Endothelial cell of umbilical vein (primary cell): ENCODE measurements around the gene IRF8. TPM values are rescaled to one million over a fixed set of nuclear protein-coding genes. Genes with fewer than 3 reads are reported as not detected.

Experiments
- BruUV-seq: library from RNA; stranded (reverse); fragments of 400-500 nt; replicated peaks from 2 replicates; lab custom pipeline; 2021; lab: Mats Ljungman, UMichigan
- CTCF ChIA-PET: fragments of 300-600, 350-600 bp; sonication (Branson Sonifier 250); formaldehyde crosslinking; loops from one replicate; lab custom pipeline; 2021; ENCODE audit warnings: antibody characterized with exemption, inconsistent platforms; lab: Charles Lee
- POLR2A ChIA-PET: fragments of 300-600, 350-600 bp; sonication (Branson Sonifier 250); formaldehyde crosslinking; loops from one replicate; lab custom pipeline; 2021; ENCODE audit warnings: antibody characterized with exemption, inconsistent platforms; lab: Charles Lee
- DNase-seq: peaks from one replicate; pipeline ENCODE4 v3.0.0-alpha.2; 2011; ENCODE audit warnings: low read depth, low spot score
- FAIRE-seq: peaks from 2 replicates; lab custom pipeline; 2011; peaks lifted over from hg19 to GRCh38; lab: Jason Lieb, UNC
- H2AFZ ChIP-seq: 2 replicates; pipeline ENCODE4 v1.6.0; 2012; ENCODE audit warnings: low read depth, low read length, control low read depth, inconsistent platforms
- H3K27ac ChIP-seq: 2 replicates; pipeline ENCODE4 v1.5.1; 2011; ENCODE audit warnings: low read depth, mild to moderate bottlenecking, control low read depth, low read length, moderate library complexity; ENCODE audit not compliant: insufficient read depth
- H3K27me3 ChIP-seq, 2 experiments: 2 replicates each; pipeline versions ENCODE4 v1.6.0 to v1.6.1; 2011; ENCODE audit warnings: low read length in 2 of 2, mixed read lengths in 1 of 2; ENCODE audit not compliant: control insufficient read depth in 2 of 2, insufficient read depth in 2 of 2
- H3K36me3 ChIP-seq, 2 experiments: 2 replicates in 1 of 2; 3 replicates in 1 of 2; pipeline ENCODE4 v1.5.1; 2011; ENCODE audit warnings: low read length in 2 of 2, mild to moderate bottlenecking in 1 of 2, moderate library complexity in 1 of 2; ENCODE audit not compliant: control insufficient read depth in 2 of 2, insufficient read depth in 2 of 2; ENCODE audit errors: extremely low read depth in 1 of 2
- H3K4me1 ChIP-seq: 3 replicates; pipeline ENCODE4 v1.5.1; 2011; ENCODE audit warnings: mild to moderate bottlenecking, low read length; ENCODE audit not compliant: control insufficient read depth, insufficient read depth; ENCODE audit errors: extremely low read depth
- H3K4me2 ChIP-seq: 2 replicates; pipeline ENCODE4 v1.6.1; 2011; ENCODE audit warnings: low read length, control low read depth, mixed read lengths; ENCODE audit not compliant: insufficient read depth
- H3K4me3 ChIP-seq, 3 experiments: fragments of 200-600 bp in 1 of 3; sonication (generic), shearing (Covaris generic) in 1 of 3; replicated peaks in 1 of 3; 2 replicates each; pipeline ENCODE4 v1.5.1; 2011 to 2016; ENCODE audit warnings: control low read depth in 3 of 3, low read length in 3 of 3, mild to moderate bottlenecking in 2 of 3, inconsistent platforms in 1 of 3, low read depth in 1 of 3, moderate library complexity in 1 of 3; ENCODE audit not compliant: insufficient read depth in 1 of 3
- H3K79me2 ChIP-seq: 2 replicates; pipeline ENCODE4 v1.6.0; 2012; ENCODE audit warnings: low read length, inconsistent platforms; ENCODE audit not compliant: control insufficient read depth, insufficient read depth
- H3K9ac ChIP-seq: replicated peaks from 2 replicates; pipeline ENCODE3; 2011; ENCODE audit warnings: low read length, control low read depth; ENCODE audit not compliant: insufficient read depth; ENCODE audit errors: extremely low read depth
- H3K9me1 ChIP-seq: replicated peaks from 3 replicates; pipeline ENCODE4 v1.6.0; 2011; ENCODE audit warnings: mild to moderate bottlenecking, low read length; ENCODE audit not compliant: control insufficient read depth, insufficient read depth; ENCODE audit errors: extremely low read depth
- H3K9me3 ChIP-seq: replicated peaks from 2 replicates; pipeline ENCODE4 v1.5.1; 2012; ENCODE audit warnings: low read length, inconsistent platforms; ENCODE audit not compliant: control insufficient read depth, insufficient read depth
- H4K20me1 ChIP-seq: replicated peaks from 2 replicates; pipeline ENCODE3; 2011; ENCODE audit warnings: mild to moderate bottlenecking, low read length; ENCODE audit not compliant: control insufficient read depth, insufficient read depth; ENCODE audit errors: extremely low read depth
- CTCF ChIP-seq, 2 donors: IDR thresholded peaks; 1 replicate in 1 of 2; 2 replicates in 1 of 2; pipeline ENCODE4 v1.5.1; 2011; ENCODE audit warnings: low read length in 2 of 2, mild to moderate bottlenecking in 2 of 2, moderate library complexity in 2 of 2, control low read depth in 1 of 2, inconsistent platforms in 1 of 2, low read depth in 1 of 2; ENCODE audit not compliant: insufficient read depth in 1 of 2; ENCODE audit errors: extremely low read depth in 1 of 2
- EZH2 ChIP-seq: IDR thresholded peaks from 2 replicates; pipeline ENCODE4 v1.6.1; 2012; ENCODE audit warnings: borderline replicate concordance, low read depth, mild to moderate bottlenecking, moderate library complexity, low read length, inconsistent platforms; ENCODE audit not compliant: severe bottlenecking
- FOS ChIP-seq: IDR thresholded peaks from 2 replicates; pipeline ENCODE4 v1.6.1; 2011; ENCODE audit warnings: mild to moderate bottlenecking, low read length, moderate library complexity, borderline replicate concordance; ENCODE audit not compliant: insufficient read depth
- GATA2 ChIP-seq: IDR thresholded peaks from 2 replicates; pipeline ENCODE4 v1.7.0; 2011; ENCODE audit warnings: low read depth, mild to moderate bottlenecking, moderate library complexity, mixed read lengths, low read length; ENCODE audit not compliant: insufficient read length, insufficient read depth
- JUN ChIP-seq: IDR thresholded peaks from 2 replicates; pipeline ENCODE4 v1.6.1; 2011; ENCODE audit warnings: borderline replicate concordance, low read depth; ENCODE audit not compliant: insufficient read length, insufficient read depth
- MAX ChIP-seq: IDR thresholded peaks from 2 replicates; pipeline ENCODE4 v1.6.1; 2011; ENCODE audit not compliant: insufficient read depth, insufficient read length
- MYC ChIP-seq: IDR thresholded peaks from one replicate; pipeline ENCODE4 v1.6.1; 2011; ENCODE audit warnings: mild to moderate bottlenecking, low read depth, low read length
- POLR2A ChIP-seq: IDR thresholded peaks from 2 replicates; pipeline ENCODE4 v1.6.1; 2012; ENCODE audit warnings: low read depth, mild to moderate bottlenecking, control low read depth, low read length
- POLR2AphosphoS5 ChIP-seq: IDR thresholded peaks from 2 replicates; pipeline ENCODE4 v1.6.1; 2012; ENCODE audit warnings: low read depth, mild to moderate bottlenecking, control low read depth, low read length, moderate library complexity; ENCODE audit not compliant: insufficient read depth
- dilution Hi-C: fragments of 300-500 bp; cut with MboI; formaldehyde crosslinking; loops from one replicate; pipeline ENCODE4 v1.15.0; 2019; ENCODE audit warnings: low sequenced_read_pairs; ENCODE audit not compliant: extremely low pct_ligation_motif_present
- intact Hi-C: fragments of 100-400 bp; cut with micrococcal nuclease; formaldehyde crosslinking; loops from one replicate; pipeline ENCODE4 v1.10.0; 2022
- polyA plus RNA-seq, 4 experiments: library from polyadenylated mRNA; depleted of rRNA in 3 of 4; stranded (reverse) in 3 of 4; unstranded in 1 of 4; fragments of >200 nt; gene quantifications; 2 replicates each; pipeline versions ENCODE4 v1.2.1 to v1.2.3, GENCODE V29; 2011 to 2012; ENCODE audit warnings: missing spikeins in 1 of 4
- total RNA-seq: library from RNA; stranded (reverse); gene quantifications from 2 replicates; pipeline ENCODE4 v1.2.3, GENCODE V29; 2021

IRF8 gene
- total and polyA plus RNA-seq, 2 donors (not counting 3 experiments of a cell fraction or from before 2014, with no cell fraction given) = not detected

- Histone ChIP-seq H3K36me3 (no peaks in the 10 kb centered on the region), H2AFZ (no peak overlapping the region), H3K4me2 (no peak overlapping the region), H3K4me3 (no peak overlapping the region), H3K27ac (no peak overlapping the region), H3K9me1 (no peaks in the 10 kb centered on the region), H3K79me2 (no peaks in the 10 kb centered on the region), H3K9me3 (no peaks in the 10 kb centered on the region), H3K27me3 (no peaks in the 10 kb centered on the region), H4K20me1 (no peaks in the 10 kb centered on the region), H3K9ac (no peak overlapping the region), H3K4me1 (no peaks in the 10 kb centered on the region)
- no TSS peak for BruUV-seq
- intact Hi-C loops (no loop called here), dilution Hi-C loops (no loop called here)
- POLR2A ChIA-PET = no interaction called here
- DNase-seq (no peak), FAIRE-seq (no peak)
- no peak for TF ChIP-seq POLR2A
- CTCF ChIA-PET = interaction anchor here (1.0 to 1.8 kb wide), 2 partner anchors 17 to 98 kb away, joined by 3 to 6 read pairs; no protein-coding TSS in a partner anchor
Observed at GRCh38 chr16:85919271-85920267, 20.6 kb downstream of the IRF8 start.

- H3K4me1 ChIP-seq = no peaks in the 10 kb centered on the region
- no peaks in the 10 kb centered on the region for H3K79me2 ChIP-seq
- FAIRE-seq (no peak), DNase-seq (no peak)
- H3K4me3 ChIP-seq = no peak overlapping the region
- intact Hi-C loops = no loop called here
- dilution Hi-C loops = no loop called here
- BruUV-seq = no TSS peak
- no peak overlapping the region for H3K27ac ChIP-seq
- H3K36me3 ChIP-seq = no peaks in the 10 kb centered on the region
- TF ChIP-seq EZH2 (no peak), JUN (no peak), MAX (no peak), CTCF (IDR thresholded peaks at IDR 0.05; ENCODE audit: extremely low read depth in 1 of 2, insufficient read depth in 1 of 2, low read depth in 1 of 2, low read length in 2 of 2) (no peak), POLR2A (no peak), MYC (no peak), GATA2 (no peak), FOS (no peak), POLR2AphosphoS5 (no peak)
- H3K9me3 ChIP-seq = no peaks in the 10 kb centered on the region
- no peaks in the 10 kb centered on the region for H3K9me1 ChIP-seq
- POLR2A ChIA-PET = no interaction called here
- peaks cover 0 to 2% of the 10 kb centered on the region in 2 experiments for H3K27me3 ChIP-seq
- CTCF ChIA-PET = no interaction called here
- no peak overlapping the region for H3K4me2 ChIP-seq
- no peaks in the 10 kb centered on the region for H4K20me1 ChIP-seq
- no peak overlapping the region for H2AFZ ChIP-seq
- no peak overlapping the region for H3K9ac ChIP-seq
Observed at GRCh38 chr16:85921026-85921425, 22.1 kb downstream of the IRF8 start.
